GM23338 (cell line): ENCODE measurements around the gene CEP89. TPM values are rescaled to one million over a fixed set of nuclear protein-coding genes. Genes with fewer than 3 reads are reported as not detected.

ENCODE experiments used
- ATAC-seq: fragments of 200-7000 bp; cut with Tn5 transposase; 3 replicates; pipeline ENCODE4 v1.9.1; 2020
- DNase-seq: peaks from one replicate; pipeline ENCODE4 v3.0.0-alpha.2; 2015; ENCODE audit warnings: low spot score
- H2AFZ ChIP-seq: fragments of 200-600 bp; sonication (generic); 2 replicates; pipeline ENCODE4 v1.8.0; 2016; ENCODE audit warnings: antibody characterized with exemption, mild to moderate bottlenecking, moderate library complexity
- H3F3A ChIP-seq: fragments of 200-600 bp; sonication (generic); replicated peaks from 2 replicates; pipeline ENCODE4 v1.8.0; 2017; ENCODE audit warnings: antibody characterized with exemption, mixed run types, low read depth
- H3K27ac ChIP-seq: fragments of 200-600 bp; sonication (generic); 2 replicates; pipeline ENCODE4 v1.6.1; 2016; ENCODE audit warnings: low read depth
- H3K27me3 ChIP-seq: fragments of 200-600 bp; sonication (generic); 2 replicates; pipeline ENCODE4 v1.8.0; 2016; ENCODE audit warnings: mild to moderate bottlenecking, mixed run types, moderate library complexity; ENCODE audit not compliant: insufficient read depth
- H3K36me3 ChIP-seq: fragments of 200-600 bp; sonication (generic); 2 replicates; pipeline ENCODE4 v1.8.0; 2016; ENCODE audit warnings: mild to moderate bottlenecking; ENCODE audit not compliant: insufficient read depth
- H3K4me1 ChIP-seq: fragments of 200-600 bp; sonication (generic); 2 replicates; pipeline ENCODE4 v1.8.0; 2016; ENCODE audit warnings: mild to moderate bottlenecking, moderate library complexity; ENCODE audit not compliant: insufficient read depth
- H3K4me2 ChIP-seq: fragments of 200-600 bp; sonication (generic); 2 replicates; pipeline ENCODE4 v1.7.1; 2017; ENCODE audit warnings: mixed run types
- H3K4me3 ChIP-seq: fragments of 200-600 bp; sonication (generic); 2 replicates; pipeline ENCODE4 v1.6.1; 2016; ENCODE audit warnings: mixed run types
- H3K79me2 ChIP-seq: fragments of 200-600 bp; sonication (generic); replicated peaks from 2 replicates; pipeline ENCODE4 v1.8.0; 2017; ENCODE audit warnings: mild to moderate bottlenecking; ENCODE audit not compliant: insufficient read depth
- H3K9me2 ChIP-seq: fragments of 200-600 bp; sonication (generic); 2 replicates; pipeline ENCODE4 v1.8.0; 2017; ENCODE audit not compliant: insufficient read depth
- H4K20me1 ChIP-seq: fragments of 200-600 bp; sonication (generic); replicated peaks from 2 replicates; pipeline ENCODE4 v1.8.0; 2017; ENCODE audit warnings: mild to moderate bottlenecking; ENCODE audit not compliant: insufficient read depth
- H3K27ac Mint-ChIP-seq: 2 replicates; pipeline ENCODE4 v1.8.0; 2020; ENCODE audit warnings: inconsistent platforms, mild to moderate bottlenecking, moderate library complexity, mixed read lengths
- H3K27me3 Mint-ChIP-seq: 3 replicates; pipeline ENCODE4 v1.8.0; 2022; ENCODE audit warnings: low read depth, mild to moderate bottlenecking, moderate library complexity, mixed read lengths, inconsistent platforms; ENCODE audit not compliant: insufficient read depth, poor library complexity
- H3K36me3 Mint-ChIP-seq: 3 replicates; pipeline ENCODE4 v1.8.0; 2021; ENCODE audit warnings: low read depth, mild to moderate bottlenecking, inconsistent platforms, moderate library complexity, mixed read lengths
- H3K4me1 Mint-ChIP-seq: 3 replicates; pipeline ENCODE4 v1.8.0; 2020; ENCODE audit warnings: mild to moderate bottlenecking, inconsistent platforms, mixed read lengths
- H3K4me3 Mint-ChIP-seq: 3 replicates; pipeline ENCODE4 v1.8.0; 2021; ENCODE audit warnings: moderate library complexity, mild to moderate bottlenecking, inconsistent platforms, mixed read lengths
- H3K9me3 Mint-ChIP-seq: 3 replicates; pipeline ENCODE4 v1.8.0; 2020; ENCODE audit warnings: moderate library complexity, mild to moderate bottlenecking, inconsistent platforms, mixed read lengths
- CTCF ChIP-seq, 2 experiments: fragments of 200-600 bp in 1 of 2; sonication (generic) in 1 of 2; conservative IDR thresholded peaks; 2 replicates each; pipeline versions ENCODE4 v1.5.1 to v1.6.1; 2016 to 2017; ENCODE audit warnings: antibody characterized with exemption in 2 of 2, low read depth in 2 of 2, mild to moderate bottlenecking in 2 of 2, moderate library complexity in 1 of 2
- ZNF331 ChIP-seq: fragments of 250-450 bp; sonication (Bioruptor Pico); IDR thresholded peaks from 2 replicates; pipeline ENCODE4 v1.5.0; 2020; ENCODE audit warnings: low read depth, mild to moderate bottlenecking, moderate library complexity
- ZNF462 ChIP-seq: fragments of 250-450 bp; sonication (Bioruptor Pico); IDR thresholded peaks from 2 replicates; pipeline ENCODE4 v1.5.0; 2020; ENCODE audit warnings: mild to moderate bottlenecking, moderate library complexity
- polyA plus RNA-seq: library from polyadenylated mRNA; unstranded; fragments of >200 nt; fragmentation: Nextera tagmentation; extraction: Ambion mirVana; gene quantifications from 2 replicates; pipeline ENCODE4 v1.2.1, GENCODE V29; 2016
- total RNA-seq: library from RNA; depleted of rRNA; stranded (reverse); fragments of >200 nt; shearing (Covaris generic); gene quantifications from 2 replicates; pipeline ENCODE4 v1.2.3, GENCODE V29; 2014

Gene CEP89
- total and polyA plus RNA-seq, 2 experiments from 2014 or later: 13.4 to 17.5 TPM

- ATAC-seq: no peak
Measured at GRCh38 chr19:32872391-32872790, 99.4 kb downstream of the CEP89 start.

GRCh38 chr19:32870981-32871451 is 100.7 kb downstream of the CEP89 start:
- no peak for ATAC-seq
- Histone ChIP-seq H3K36me3 (no peaks in the 10 kb centered on the region), H3F3A (no peaks in the 10 kb centered on the region), H3K4me2 (no peak overlapping the region), H4K20me1 (no peaks in the 10 kb centered on the region), H3K9me2 (no peaks in the 10 kb centered on the region; the same call in 1 of the 2 replicates), H2AFZ (peak overlapping the region; percentile 89; the same call in 1 of the 2 replicates), H3K27ac (no peak overlapping the region), H3K79me2 (no peaks in the 10 kb centered on the region), H3K4me3 (no peak overlapping the region), H3K4me1 (no peaks in the 10 kb centered on the region), H3K27me3 (no peaks in the 10 kb centered on the region)
- H3K27ac Mint-ChIP-seq: no peak overlapping the region
- H3K9me3 Mint-ChIP-seq: no peaks in the 10 kb centered on the region
- DNase-seq: no peak
- TF ChIP-seq CTCF (conservative IDR thresholded peaks at IDR 0.05; ENCODE audit: low read depth in 2 of 2) (peak in 1 of 2 experiments; percentile 33; a peak in 2 of 4 replicates), ZNF462 (no peak)
- H3K4me1 Mint-ChIP-seq: peaks cover 11% of the 10 kb centered on the region; the same call in 2 of the 3 replicates
- peaks cover 4% of the 10 kb centered on the region for H3K27me3 Mint-ChIP-seq
- H3K36me3 Mint-ChIP-seq: no peaks in the 10 kb centered on the region
- no peak overlapping the region for H3K4me3 Mint-ChIP-seq

More at GRCh38 chr19:32872391-32872790, 99.4 kb downstream of the CEP89 start:
- no peak for DNase-seq
- no peak overlapping the region for H3K4me3 ChIP-seq
- H4K20me1 ChIP-seq: no peaks in the 10 kb centered on the region
- Mint-ChIP-seq H3K27ac (no peak overlapping the region), H3K4me3 (no peak overlapping the region), H3K27me3 (peaks cover 8% of the 10 kb centered on the region), H3K9me3 (no peaks in the 10 kb centered on the region), H3K36me3 (no peaks in the 10 kb centered on the region), H3K4me1 (peaks cover 11% of the 10 kb centered on the region)
- H3K9me2 ChIP-seq: no peaks in the 10 kb centered on the region; the same call in 1 of the 2 replicates
- H3K27ac ChIP-seq: no peak overlapping the region
- H3K4me1 ChIP-seq: no peaks in the 10 kb centered on the region
- no peaks in the 10 kb centered on the region for H3K27me3 ChIP-seq
- H3F3A ChIP-seq: no peaks in the 10 kb centered on the region
- TF ChIP-seq ZNF331 (CRISPR knock-in tag): no peak
- H3K4me2 ChIP-seq: no peak overlapping the region
- no peaks in the 10 kb centered on the region for H3K36me3 ChIP-seq
- H3K79me2 ChIP-seq: no peaks in the 10 kb centered on the region
- no peak overlapping the region for H2AFZ ChIP-seq
